ENCODE data around the gene SCGB3A1. TPM values are rescaled to one million over a fixed set of nuclear protein-coding genes. Genes with fewer than 3 reads are reported as not detected.
A peak's percentile ranks its signal among the peaks of the same experiment; 100 is the strongest.

Gene SCGB3A1, protein sequence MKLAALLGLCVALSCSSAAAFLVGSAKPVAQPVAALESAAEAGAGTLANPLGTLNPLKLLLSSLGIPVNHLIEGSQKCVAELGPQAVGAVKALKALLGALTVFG
- total RNA-seq: under 1 TPM in 1 of 9 donors, not detected in 8; 0.85 TPM
- polyA plus RNA-seq: under 1 TPM; 0.22 to 0.57 TPM
- long read RNA-seq, donor 1: 0 reads
- long read RNA-seq, donor 2: 0 reads
- long read RNA-seq, donor 3: 0 reads

DNA sequence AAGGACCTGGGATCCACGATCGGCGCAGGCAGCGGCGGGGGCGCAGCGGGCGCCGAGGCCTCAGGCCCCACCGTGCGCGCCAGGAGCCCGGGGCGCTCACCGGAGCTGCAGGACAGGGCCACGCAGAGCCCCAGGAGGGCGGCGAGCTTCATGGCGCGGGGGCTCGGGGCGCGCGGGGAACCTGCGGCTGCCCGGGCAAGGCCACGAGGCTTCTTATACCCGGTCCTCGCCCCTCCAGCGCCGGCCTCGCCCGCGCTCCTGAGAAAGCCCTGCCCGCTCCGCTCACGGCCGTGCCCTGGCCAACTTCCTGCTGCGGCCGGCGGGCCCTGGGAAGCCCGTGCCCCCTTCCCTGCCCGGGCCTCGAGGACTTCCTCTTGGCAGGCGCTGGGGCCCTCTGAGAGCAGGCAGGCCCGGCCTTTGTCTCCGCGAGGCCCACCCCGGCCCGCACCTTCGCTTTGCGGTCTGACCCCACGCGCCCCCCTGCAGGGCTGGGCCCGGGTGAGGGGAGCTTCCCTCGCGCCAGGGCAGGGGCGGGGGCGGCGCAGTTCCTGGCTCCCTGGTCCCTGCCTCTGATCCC lies at the start of gene SCGB3A1:
Gene SCGB3A1, minus strand, starts transcription at position 189 of the 577 bp plus-strand sequence. Its CDS starts 37 bp downstream, at position 152.
- Histone ChIP-seq H3K27me3 (peaks cover 17 to 43% (median 36%) of the 10 kb centered on the region in 9 donors), H3K4me1 (peaks cover 0 to 23% (median 13%) of the 10 kb centered on the region in 12 donors), H3K9me3 (no peaks in the 10 kb centered on the region), H3K36me3 (no peaks in the 10 kb centered on the region), H3K27ac (no peak within 1 kb of the TSS), H3K4me3 (peak within 1 kb of the TSS; percentile 7 to 50 (median 44))
- no peak for TF ChIP-seq POLR2A (IDR thresholded peaks at IDR 0.05)
- TF ChIP-seq, protein P1, sequence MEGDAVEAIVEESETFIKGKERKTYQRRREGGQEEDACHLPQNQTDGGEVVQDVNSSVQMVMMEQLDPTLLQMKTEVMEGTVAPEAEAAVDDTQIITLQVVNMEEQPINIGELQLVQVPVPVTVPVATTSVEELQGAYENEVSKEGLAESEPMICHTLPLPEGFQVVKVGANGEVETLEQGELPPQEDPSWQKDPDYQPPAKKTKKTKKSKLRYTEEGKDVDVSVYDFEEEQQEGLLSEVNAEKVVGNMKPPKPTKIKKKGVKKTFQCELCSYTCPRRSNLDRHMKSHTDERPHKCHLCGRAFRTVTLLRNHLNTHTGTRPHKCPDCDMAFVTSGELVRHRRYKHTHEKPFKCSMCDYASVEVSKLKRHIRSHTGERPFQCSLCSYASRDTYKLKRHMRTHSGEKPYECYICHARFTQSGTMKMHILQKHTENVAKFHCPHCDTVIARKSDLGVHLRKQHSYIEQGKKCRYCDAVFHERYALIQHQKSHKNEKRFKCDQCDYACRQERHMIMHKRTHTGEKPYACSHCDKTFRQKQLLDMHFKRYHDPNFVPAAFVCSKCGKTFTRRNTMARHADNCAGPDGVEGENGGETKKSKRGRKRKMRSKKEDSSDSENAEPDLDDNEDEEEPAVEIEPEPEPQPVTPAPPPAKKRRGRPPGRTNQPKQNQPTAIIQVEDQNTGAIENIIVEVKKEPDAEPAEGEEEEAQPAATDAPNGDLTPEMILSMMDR (IDR thresholded peaks at IDR 0.05): no peak
- intact Hi-C loops (cut with DNase I): no loop called here
- ATAC-seq (peak in 2 of 4 donors; percentile 22 to 23), DNase-seq (peak in 1 of 5 donors; percentile 63)
- WGBS, 4 donors: 2 to 9% (median 5%) methylated on average over 31 to 60 of the region's 60 CpGs

DNA sequence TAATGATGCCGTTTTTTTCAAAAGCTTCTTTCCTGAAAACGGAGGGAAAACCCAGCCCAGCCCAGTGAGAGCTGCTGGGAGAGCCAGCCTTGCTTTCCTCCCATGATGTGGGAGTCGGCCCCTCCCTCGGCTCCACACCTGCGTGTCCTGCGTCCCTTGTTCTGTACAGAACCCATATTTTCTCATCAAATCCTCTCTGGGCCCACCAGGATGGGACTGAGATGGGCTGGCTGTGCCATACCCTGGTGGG lies 49.2 kb upstream of the SCGB3A1 start:
- peak in 2 of 5 donors; percentile 16 to 42 for DNase-seq
- no peaks in the 10 kb centered on the region for H3K27me3 ChIP-seq
- ATAC-seq: no peak
- TF ChIP-seq, protein P1 (IDR thresholded peaks at IDR 0.05): no peak
- no peak for TF ChIP-seq POLR2A (IDR thresholded peaks at IDR 0.05)
- peaks cover 0 to 27% (median 6%) of the 10 kb centered on the region in 12 donors for H3K4me1 ChIP-seq
- no peak overlapping the region for H3K27ac ChIP-seq
- 58 to 72% (median 61%) methylated on average over 6 of the region's 6 CpGs for WGBS, 4 donors
- intact Hi-C loops (cut with DNase I): no loop called here
- no peaks in the 10 kb centered on the region for H3K9me3 ChIP-seq
- H3K4me3 ChIP-seq: no peak overlapping the region
- H3K36me3 ChIP-seq: no peaks in the 10 kb centered on the region

DNA sequence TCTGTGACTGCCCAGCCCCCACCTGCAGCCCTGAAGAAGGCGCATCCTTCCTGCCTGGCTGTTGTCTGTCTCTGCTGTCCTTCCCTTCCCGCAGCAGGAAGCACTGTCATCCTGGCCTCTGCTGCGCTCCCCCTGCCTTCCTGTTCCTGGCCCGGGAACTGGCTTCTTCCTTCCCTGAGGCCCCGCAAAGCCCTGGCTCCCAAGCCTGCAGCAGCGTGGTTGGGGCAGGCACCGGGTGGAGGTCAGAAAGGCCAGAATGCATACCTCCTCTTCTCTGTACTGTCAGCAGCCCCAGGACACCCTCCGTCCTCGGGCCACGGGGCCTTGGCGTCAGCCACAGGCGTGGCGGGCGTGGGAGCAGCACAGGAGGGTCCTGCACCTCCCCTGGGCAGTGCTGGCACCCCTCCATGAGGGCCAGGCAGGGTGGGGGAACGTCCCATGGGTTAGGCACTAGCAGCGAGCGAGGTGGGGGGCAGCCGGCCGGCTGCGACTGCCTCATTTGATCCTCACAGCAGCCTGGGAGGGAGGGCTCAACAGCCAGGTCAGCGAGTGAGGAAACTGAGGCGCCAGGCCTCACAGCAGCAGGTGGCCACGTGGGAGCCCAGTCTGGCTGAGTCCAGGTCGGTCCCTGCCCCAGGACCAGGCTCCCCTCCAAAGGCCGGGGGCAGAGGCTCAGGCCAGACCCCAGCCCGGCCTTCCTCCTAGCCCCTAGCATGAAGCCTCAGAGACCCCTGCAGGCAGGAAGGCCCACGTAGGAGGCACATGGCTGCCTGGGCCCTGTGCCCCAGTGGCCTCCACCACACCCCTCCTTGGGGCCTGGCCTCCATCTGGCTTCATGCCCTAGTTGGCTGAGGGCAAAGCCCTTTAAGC lies 48.7 kb upstream of the SCGB3A1 start:
- no peak for TF ChIP-seq POLR2A (IDR thresholded peaks at IDR 0.05)
- TF ChIP-seq, protein P1 (IDR thresholded peaks at IDR 0.05): no peak
- DNase-seq (peak in 3 of 5 donors; percentile 16 to 64 (median 21)), ATAC-seq (no peak)
- intact Hi-C loops (cut with DNase I): no loop called here
- Histone ChIP-seq H3K27ac (no peak overlapping the region), H3K27me3 (no peaks in the 10 kb centered on the region), H3K9me3 (no peaks in the 10 kb centered on the region), H3K36me3 (no peaks in the 10 kb centered on the region), H3K4me1 (peaks cover 0 to 22% (median 5%) of the 10 kb centered on the region in 12 donors), H3K4me3 (no peak overlapping the region)
- WGBS, 4 donors: 51 to 60% (median 54%) methylated on average over 10 to 27 of the region's 27 CpGs

DNA sequence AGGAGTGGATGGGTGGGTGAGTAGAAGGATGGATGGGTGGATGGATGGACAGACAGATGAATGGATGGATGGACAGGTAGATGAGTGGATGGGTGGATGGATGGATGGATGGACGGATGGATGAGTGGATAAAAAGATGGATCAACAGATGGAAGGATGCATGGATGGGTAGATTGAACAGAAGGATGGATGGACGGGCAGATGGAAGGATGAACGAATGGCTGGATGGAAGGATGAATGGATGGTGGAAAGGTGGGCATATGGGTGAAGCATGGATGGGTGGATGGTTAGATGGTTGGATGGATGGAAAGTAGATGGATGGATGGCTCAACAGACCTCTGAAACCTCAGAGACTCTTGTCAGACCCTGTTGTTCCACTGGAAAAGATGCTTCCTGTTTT lies 48.0 kb upstream of the SCGB3A1 start:
- Histone ChIP-seq H3K27ac (no peak overlapping the region), H3K9me3 (no peaks in the 10 kb centered on the region), H3K4me3 (no peak overlapping the region), H3K36me3 (no peaks in the 10 kb centered on the region), H3K27me3 (no peaks in the 10 kb centered on the region), H3K4me1 (peaks cover 0 to 15% (median 5%) of the 10 kb centered on the region in 12 donors)
- WGBS, 4 donors: 59 to 66% (median 64%) methylated on average over 3 of the region's 3 CpGs
- no peak for ATAC-seq
- intact Hi-C loops (cut with DNase I): no loop called here
- TF ChIP-seq, protein P1 (IDR thresholded peaks at IDR 0.05): no peak
- TF ChIP-seq POLR2A (IDR thresholded peaks at IDR 0.05): no peak
- no peak for DNase-seq
